ENCODE data around the gene RIC3.
"Not testable (repeated sequence)": the region's sequence is repeated elsewhere in the genome, so short reads cannot be mapped to it uniquely, and the experiment has no call there.

The RIC3 gene

GRCh38 chr11:8190431-8190830 is 21.6 kb upstream of the RIC3 start:
- no peak for DNase-seq (ENCODE audit: low read depth in 1 of 2, low spot score in 1 of 2)

GRCh38 chr11:8186429-8186828 is 17.6 kb upstream of the RIC3 start:
- DNase-seq (ENCODE audit: low read depth in 1 of 2, low spot score in 1 of 2) = no peak

- no peak for DNase-seq (ENCODE audit: low read depth in 1 of 2, low spot score in 1 of 2)
These were observed 14.3 kb upstream of the RIC3 start for GRCh38 chr11:8183111-8183510.

GRCh38 chr11:8180469-8180868 is 11.6 kb upstream of the RIC3 start:
- no peak for DNase-seq (ENCODE audit: low read depth in 1 of 2, low spot score in 1 of 2)

GRCh38 chr11:8178297-8178696 is 9.5 kb upstream of the RIC3 start:
- no peak for DNase-seq (ENCODE audit: low read depth in 1 of 2, low spot score in 1 of 2)

GRCh38 chr11:8177136-8177535 is 8.3 kb upstream of the RIC3 start:
- DNase-seq (ENCODE audit: low read depth in 1 of 2, low spot score in 1 of 2) = no peak

- DNase-seq (ENCODE audit: low read depth in 1 of 2, low spot score in 1 of 2) = no peak
These were observed 1.0 kb downstream of the RIC3 start for GRCh38 chr11:8167796-8168195.

- DNase-seq (ENCODE audit: low read depth in 1 of 2, low spot score in 1 of 2) = no peak
These were observed 4.1 kb downstream of the RIC3 start for GRCh38 chr11:8164746-8165145.

- not testable (repeated sequence) for DNase-seq (ENCODE audit: low read depth in 1 of 2, low spot score in 1 of 2)
These were observed 7.1 kb downstream of the RIC3 start for GRCh38 chr11:8161627-8162304.

GRCh38 chr11:8156877-8157276 is 11.9 kb downstream of the RIC3 start:
- no peak for DNase-seq (ENCODE audit: low read depth in 1 of 2, low spot score in 1 of 2)

GRCh38 chr11:8149726-8150125 is 19.1 kb downstream of the RIC3 start:
- DNase-seq (ENCODE audit: low read depth in 1 of 2, low spot score in 1 of 2) = no peak

GRCh38 chr11:8138526-8138925 is 30.3 kb downstream of the RIC3 start:
- DNase-seq (ENCODE audit: low read depth in 1 of 2, low spot score in 1 of 2) = no peak

- no peak for DNase-seq (ENCODE audit: low read depth in 1 of 2, low spot score in 1 of 2)
These were observed 41.4 kb downstream of the RIC3 start for GRCh38 chr11:8127447-8127846.

GRCh38 chr11:8126649-8127289 is 42.1 kb downstream of the RIC3 start:
- no peak for DNase-seq (ENCODE audit: low read depth in 1 of 2, low spot score in 1 of 2)

- DNase-seq (ENCODE audit: low read depth in 1 of 2, low spot score in 1 of 2) = no peak
These were observed 46.6 kb downstream of the RIC3 start for GRCh38 chr11:8122173-8122764.

GRCh38 chr11:8111636-8112035 is 57.2 kb downstream of the RIC3 start:
- no peak for DNase-seq (ENCODE audit: low read depth in 1 of 2, low spot score in 1 of 2)

- no peak for DNase-seq (ENCODE audit: low read depth in 1 of 2, low spot score in 1 of 2)
These were observed 58.4 kb downstream of the RIC3 start for GRCh38 chr11:8110396-8110795.

- no peak for DNase-seq (ENCODE audit: low read depth in 1 of 2, low spot score in 1 of 2)
These were observed 59.1 kb downstream of the RIC3 start for GRCh38 chr11:8109675-8110074.

GRCh38 chr11:8108421-8108820 is 60.4 kb downstream of the RIC3 start:
- DNase-seq (ENCODE audit: low read depth in 1 of 2, low spot score in 1 of 2) = no peak

GRCh38 chr11:8107642-8108041 is 61.2 kb downstream of the RIC3 start:
- no peak for DNase-seq (ENCODE audit: low read depth in 1 of 2, low spot score in 1 of 2)

- no peak for DNase-seq (ENCODE audit: low read depth in 1 of 2, low spot score in 1 of 2)
These were observed 62.1 kb downstream of the RIC3 start for GRCh38 chr11:8106679-8107078.

- DNase-seq (ENCODE audit: low read depth in 1 of 2, low spot score in 1 of 2) = no peak
These were observed 63.2 kb downstream of the RIC3 start for GRCh38 chr11:8105666-8106065.

GRCh38 chr11:8105133-8105532 is 63.7 kb downstream of the RIC3 start:
- DNase-seq (ENCODE audit: low read depth in 1 of 2, low spot score in 1 of 2) = no peak

All from activated CD4-positive, alpha-beta T cell treated with anti-CD3 and anti-CD28 coated beads, Interleukin-2, amount 50 U/mL, for 24 hours (primary cell).